A549 (cell line): ENCODE data around the gene RBM39. TPM values are rescaled to one million over a fixed set of nuclear protein-coding genes. Genes with fewer than 3 reads are reported as not detected.
"Not testable (repeated sequence)": the region's sequence is repeated elsewhere in the genome, so short reads cannot be mapped to it uniquely, and the experiment has no call there.

Source experiments
- ATAC-seq, 2 experiments: fragments of 200-7000 bp in 1 of 2; fragments of >200 bp in 1 of 2; cut with Nextera tagmentation in 1 of 2; cut with Tn5 transposase in 1 of 2; 3 replicates each; pipeline versions ENCODE4 v1.8.0 to v1.9.1; 2018 to 2020; ENCODE audit warnings: mild to moderate bottlenecking in 1 of 2, moderate library complexity in 1 of 2
- CTCF ChIA-PET: fragments of 300-600 bp; sonication (Branson Sonifier 250); formaldehyde crosslinking; extraction: SDS; loops from one replicate; lab custom pipeline; 2021; ENCODE audit warnings: antibody characterized with exemption, inconsistent platforms; lab: Yijun Ruan, JAX
- POLR2A ChIA-PET: fragments of 350-600 bp; formaldehyde crosslinking; extraction: SDS; loops from one replicate; lab custom pipeline; 2021; ENCODE audit warnings: antibody characterized with exemption, inconsistent platforms; lab: Yijun Ruan, JAX
- DNase-seq, 2 experiments: peaks; one replicate each; pipeline versions ENCODE4 v3.0.0 to v3.0.0-alpha.2; 2011 to 2016; ENCODE audit warnings: low read depth in 1 of 2, low spot score in 1 of 2
- FAIRE-seq: peaks from 2 replicates; lab custom pipeline; 2011; peaks lifted over from hg19 to GRCh38; lab: Jason Lieb, UNC
- H3K27ac ChIP-seq, 2 experiments: fragments of >200 bp; sonication (Bioruptor Twin); formaldehyde crosslinking; 3 replicates each; pipeline ENCODE4 v1.5.1; 2016 to 2017
- H3K4me1 ChIP-seq: fragments of >200 bp; sonication (Bioruptor Twin); formaldehyde crosslinking; 3 replicates; pipeline ENCODE4 v1.6.1; 2016
- H3K4me2 ChIP-seq: fragments of >200 bp; sonication (Bioruptor Twin); formaldehyde crosslinking; 3 replicates; pipeline ENCODE4 v1.6.1; 2016
- H3K4me3 ChIP-seq: fragments of >200 bp; sonication (Bioruptor Twin); formaldehyde crosslinking; 3 replicates; pipeline ENCODE4 v1.5.1; 2016
- H3K9me3 ChIP-seq: fragments of >200 bp; sonication (Bioruptor Twin); formaldehyde crosslinking; 3 replicates; pipeline ENCODE4 v1.6.1; 2016
- BCL3 ChIP-seq: fragments of >200 bp; sonication (Bioruptor Twin); formaldehyde crosslinking; IDR thresholded peaks from 3 replicates; pipeline ENCODE4 v1.6.1; 2016
- BHLHE40 ChIP-seq: IDR thresholded peaks from 2 replicates; pipeline ENCODE4 v1.6.1; 2012; ENCODE audit warnings: low read depth, low read length, inconsistent platforms
- CHD4 ChIP-seq: fragments of 200-600 bp; sonication (generic); IDR thresholded peaks from 2 replicates; pipeline ENCODE4 v1.6.1; 2016; ENCODE audit warnings: antibody characterized with exemption, mild to moderate bottlenecking, borderline replicate concordance
- CTCF ChIP-seq: fragments of >200 bp; sonication (Bioruptor Twin); formaldehyde crosslinking; IDR thresholded peaks from 3 replicates; pipeline ENCODE4 v1.5.1; 2016
- ESRRA ChIP-seq: fragments of 150-350 bp; IDR thresholded peaks from 2 replicates; pipeline ENCODE4 v1.6.1; 2014; ENCODE audit warnings: mild to moderate bottlenecking, low read length, borderline replicate concordance
- HDAC2 ChIP-seq: fragments of 200-600 bp; sonication (generic); IDR thresholded peaks from 2 replicates; pipeline ENCODE4 v1.6.1; 2016
- HEYL ChIP-seq: fragments of 250-450 bp; sonication (Bioruptor Pico); IDR thresholded peaks from 2 replicates; pipeline ENCODE4 v1.8.0; 2021; ENCODE audit warnings: mild to moderate bottlenecking, moderate library complexity
- JUNB ChIP-seq: fragments of >200 bp; sonication (Bioruptor Twin); formaldehyde crosslinking; IDR thresholded peaks from 2 replicates; pipeline ENCODE4 v1.6.1; 2016
- KDM1A ChIP-seq: fragments of 200-600 bp; sonication (generic); IDR thresholded peaks from 2 replicates; pipeline ENCODE4 v1.6.1; 2016; ENCODE audit warnings: low read depth, mild to moderate bottlenecking
- MYC ChIP-seq: IDR thresholded peaks from 2 replicates; pipeline ENCODE4 v1.6.1; 2012; ENCODE audit warnings: mild to moderate bottlenecking, inconsistent platforms, low read length, improper control_type of control experiment, borderline replicate concordance
- NPAS2 ChIP-seq: fragments of 250-450 bp; sonication (Bioruptor Pico); IDR thresholded peaks from 2 replicates; pipeline ENCODE4 v1.8.0; 2022; ENCODE audit warnings: mild to moderate bottlenecking, moderate library complexity, borderline replicate concordance
- NR3C1 ChIP-seq: fragments of >200 bp; sonication (Bioruptor Twin); formaldehyde crosslinking; IDR thresholded peaks from 3 replicates; pipeline ENCODE4 v1.6.1; 2017
- PBX3 ChIP-seq: IDR thresholded peaks from 2 replicates; pipeline ENCODE4 v1.6.1; 2012
- POLR2A ChIP-seq: IDR thresholded peaks from 2 replicates; pipeline ENCODE4 v1.6.1; 2012; ENCODE audit warnings: mild to moderate bottlenecking, low read length
- RNF2 ChIP-seq: fragments of 200-600 bp; sonication (generic); IDR thresholded peaks from 2 replicates; pipeline ENCODE4 v1.6.1; 2016; ENCODE audit warnings: low read depth, mild to moderate bottlenecking, antibody characterized with exemption, moderate library complexity, borderline replicate concordance
- ZNF302 ChIP-seq: fragments of 250-450 bp; sonication (Bioruptor Pico); IDR thresholded peaks from 2 replicates; pipeline ENCODE4 v1.9.0; 2021; ENCODE audit warnings: inconsistent platforms, mild to moderate bottlenecking, moderate library complexity
- ZSCAN20 ChIP-seq: fragments of 250-450 bp; sonication (Bioruptor Pico); IDR thresholded peaks from 2 replicates; pipeline ENCODE4 v1.8.0; 2022; ENCODE audit warnings: mild to moderate bottlenecking, moderate library complexity
- WGBS: methylation state at CpG from one replicate; pipeline ENCODE4 v1.1.6; 2017; ENCODE audit errors: missing lambda C conversion rate; 5-methylcytosine and 5-hydroxymethylcytosine counted together
- polyA plus RNA-seq, 4 experiments: library from polyadenylated mRNA; depleted of rRNA in 3 of 4; stranded (reverse); fragments of >200 nt; fragmentation: RNase III in 1 of 4; extraction: RNeasy Plus Mini Kit Qiagen cat#74134 plus additional on column Dnase treatment in 1 of 4; gene quantifications; 2 replicates in 3 of 4; 3 replicates in 1 of 4; pipeline ENCODE4 v1.2.3, GENCODE V29; 2011 to 2017

Gene RBM39
- polyA plus RNA-seq, 2 of the 4 experiments (the other 2 are of a cell fraction): 127 to 212 TPM

- TF ChIP-seq CTCF: no peak
- no peak for TF ChIP-seq RNF2
- no peak for TF ChIP-seq BHLHE40
- TF ChIP-seq PBX3: no peak
- no peak for TF ChIP-seq CHD4
These were observed 24.8 kb upstream of the RBM39 start (continued) for GRCh38 chr20:35766843-35767242.

- 57% methylated on average over 2 of the region's 2 CpGs for WGBS
- POLR2A ChIA-PET: interaction anchor here (0.9 kb wide), 1 partner anchor 23 kb away, joined by 3 read pairs; the partner anchor contains the start of gene RBM39
- not testable (repeated sequence) for H3K4me3 ChIP-seq, ATAC-seq, H3K9me3 ChIP-seq, DNase-seq, H3K27ac ChIP-seq, H3K4me2 ChIP-seq, FAIRE-seq
- H3K4me1 ChIP-seq: peaks cover 21% of the 10 kb centered on the region
- CTCF ChIA-PET: interaction anchor here (0.9 kb wide), 1 partner anchor 15 kb away, joined by 4 read pairs; no protein-coding TSS in a partner anchor
These were observed 22.9 kb upstream of the RBM39 start for GRCh38 chr20:35764936-35765335.

GRCh38 chr20:35762461-35762860 lies 20.4 kb upstream of the RBM39 start:
- FAIRE-seq: no peak
- Histone ChIP-seq H3K4me3 (no peak overlapping the region), H3K27ac (no peak overlapping the region), H3K9me3 (no peaks in the 10 kb centered on the region), H3K4me1 (no peaks in the 10 kb centered on the region), H3K4me2 (no peak overlapping the region)
- WGBS: 85% methylated on average over 3 of the region's 3 CpGs
- ATAC-seq: no peak
- ChIA-PET POLR2A (no interaction called here), CTCF (interaction anchor here (0.5 to 2.1 kb wide), 3 partner anchors 122 to 277 kb away, joined by 3 to 6 read pairs (median 5); no protein-coding TSS in a partner anchor)
- no peak for DNase-seq
- TF ChIP-seq HEYL (CRISPR knock-in tag) (no peak), HDAC2 (no peak), ZSCAN20 (CRISPR knock-in tag) (no peak), ESRRA (no peak)

- H3K27ac ChIP-seq, H3K4me3 ChIP-seq, H3K4me1 ChIP-seq, H3K4me2 ChIP-seq, ATAC-seq, DNase-seq, FAIRE-seq, POLR2A ChIA-PET, H3K9me3 ChIP-seq: not testable (repeated sequence)
- CTCF ChIA-PET: interaction anchor here (0.8 to 1.1 kb wide), 2 partner anchors 54 to 146 kb away, joined by 3 to 5 read pairs; partner anchors contain the start of gene SPAG4
- WGBS: 83% methylated on average over 11 of the region's 11 CpGs
These were observed 19.5 kb upstream of the RBM39 start for GRCh38 chr20:35761548-35761947.

GRCh38 chr20:35757098-35757705 lies 15.1 kb upstream of the RBM39 start:
- 72% methylated on average over 4 of the region's 4 CpGs for WGBS
- Histone ChIP-seq H3K4me2 (no peak overlapping the region), H3K9me3 (no peaks in the 10 kb centered on the region), H3K4me3 (no peak overlapping the region), H3K27ac (no peak overlapping the region), H3K4me1 (no peaks in the 10 kb centered on the region)
- CTCF ChIA-PET: interaction anchor here (1.0 kb wide), 1 partner anchor 15 kb away, joined by 4 read pairs; the partner anchor contains the start of gene RBM39
- FAIRE-seq: no peak
- POLR2A ChIA-PET: no interaction called here
- DNase-seq: no peak
- TF ChIP-seq JUNB (no peak), BCL3 (no peak), NR3C1 (no peak), MYC (no peak), POLR2A (no peak), NPAS2 (CRISPR knock-in tag) (no peak), ESRRA (no peak), ZNF302 (no peak), KDM1A (no peak)
- ATAC-seq: peak; percentile 30 to 63; a peak in 4 of 6 replicates
